Measurements from ENCODE around the gene SNAP91. TPM values are rescaled to one million over a fixed set of nuclear protein-coding genes. Genes with fewer than 3 reads are reported as not detected.

SNAP91 gene
- total RNA-seq, 4 donors from 2014 or later = 3.0 to 9.4 (median 6.4) TPM

GRCh38 chr6:83711958-83712357 lies 3.1 kb upstream of the SNAP91 start:
- H3K36me3 ChIP-seq = no peaks in the 10 kb centered on the region
- no peak overlapping the region for H3K27ac ChIP-seq
- peaks cover 0 to 7% (median 0%) of the 10 kb centered on the region in 3 donors for H3K9me3 ChIP-seq
- H3K4me3 ChIP-seq = no peak overlapping the region
- TF ChIP-seq EP300 (IDR thresholded peaks at IDR 0.05) (no peak), POLR2A (IDR thresholded peaks at IDR 0.05) (no peak), CTCF (IDR thresholded peaks at IDR 0.05) (no peak), POLR2AphosphoS5 (IDR thresholded peaks at IDR 0.05) (no peak)
- peaks cover 0 to 23% (median 13%) of the 10 kb centered on the region in 3 donors for H3K4me1 ChIP-seq
- no peak for ATAC-seq
- peaks cover 36% of the 10 kb centered on the region for H3K27me3 ChIP-seq

DNA sequence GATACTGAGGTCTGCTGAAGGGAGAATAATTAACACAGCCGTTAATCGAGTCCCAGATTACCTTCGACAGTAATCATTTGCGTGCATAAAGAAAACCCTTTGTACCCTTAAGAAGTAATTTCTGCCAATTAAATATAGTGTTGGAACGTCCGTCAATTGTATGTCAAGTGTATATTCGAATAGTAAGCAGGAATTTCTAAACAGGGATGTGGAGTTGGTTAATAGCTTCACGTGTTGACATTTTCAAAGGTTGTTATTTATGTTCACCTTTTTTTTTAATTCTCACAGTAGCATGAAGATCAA lies 798 bp upstream of the SNAP91 start:
- 25 to 43% methylated on average over 5 to 8 of the region's 8 CpGs for WGBS, 2 donors (ENCODE audit: low coverage in 1 of 2)
- peaks cover 36% of the 10 kb centered on the region for H3K27me3 ChIP-seq
- TF ChIP-seq POLR2AphosphoS5 (IDR thresholded peaks at IDR 0.05) (no peak), CTCF (IDR thresholded peaks at IDR 0.05) (no peak), POLR2A (IDR thresholded peaks at IDR 0.05) (no peak), EP300 (IDR thresholded peaks at IDR 0.05) (no peak)
- peaks cover 0 to 23% (median 13%) of the 10 kb centered on the region in 3 donors for H3K4me1 ChIP-seq
- H3K27ac ChIP-seq = no peak overlapping the region
- no peak for ATAC-seq
- peaks cover 0 to 7% (median 0%) of the 10 kb centered on the region in 3 donors for H3K9me3 ChIP-seq
- H3K4me3 ChIP-seq = peak overlapping the region in 1 of 2 donors; percentile 69
- H3K36me3 ChIP-seq = no peaks in the 10 kb centered on the region

DNA sequence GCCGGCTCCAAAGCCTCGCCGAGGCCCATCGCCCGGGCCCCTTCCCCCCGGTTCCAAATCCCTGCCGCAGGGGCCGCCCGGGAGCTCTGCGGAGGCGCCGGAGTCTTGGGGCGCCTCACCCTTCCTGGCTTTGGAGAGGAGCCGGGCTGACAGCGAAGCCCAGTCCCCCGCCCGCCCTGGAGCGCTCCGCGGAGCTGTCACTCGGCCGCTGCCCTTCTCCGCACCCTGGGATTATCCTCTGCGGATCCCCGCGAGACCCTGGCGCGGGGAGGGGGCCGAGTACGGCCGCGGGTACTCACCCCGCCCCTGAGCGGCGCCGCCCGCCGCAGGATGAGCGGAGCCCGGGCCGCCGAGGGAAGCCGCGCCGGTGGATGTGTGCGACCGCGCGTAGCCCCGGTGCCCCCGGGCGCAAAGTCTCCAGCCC lies 343 bp downstream of the SNAP91 start:
- H3K27me3 ChIP-seq = peaks cover 36% of the 10 kb centered on the region
- H3K4me3 ChIP-seq = peak overlapping the region; percentile 32 to 69
- H3K36me3 ChIP-seq = no peaks in the 10 kb centered on the region
- no CpG with 5 or more reads among the region's 52 CpGs for WGBS, 2 donors (ENCODE audit: low coverage in 1 of 2)
- peak overlapping the region in 2 of 4 donors; percentile 29 to 65 for H3K27ac ChIP-seq
- H3K4me1 ChIP-seq = peaks cover 0 to 23% (median 13%) of the 10 kb centered on the region in 3 donors
- TF ChIP-seq EP300 (IDR thresholded peaks at IDR 0.05) (no peak), CTCF (IDR thresholded peaks at IDR 0.05) (no peak), POLR2AphosphoS5 (IDR thresholded peaks at IDR 0.05) (no peak), POLR2A (IDR thresholded peaks at IDR 0.05) (no peak)
- peak; percentile 47 for ATAC-seq
- H3K9me3 ChIP-seq = peaks cover 0 to 7% (median 0%) of the 10 kb centered on the region in 3 donors

DNA sequence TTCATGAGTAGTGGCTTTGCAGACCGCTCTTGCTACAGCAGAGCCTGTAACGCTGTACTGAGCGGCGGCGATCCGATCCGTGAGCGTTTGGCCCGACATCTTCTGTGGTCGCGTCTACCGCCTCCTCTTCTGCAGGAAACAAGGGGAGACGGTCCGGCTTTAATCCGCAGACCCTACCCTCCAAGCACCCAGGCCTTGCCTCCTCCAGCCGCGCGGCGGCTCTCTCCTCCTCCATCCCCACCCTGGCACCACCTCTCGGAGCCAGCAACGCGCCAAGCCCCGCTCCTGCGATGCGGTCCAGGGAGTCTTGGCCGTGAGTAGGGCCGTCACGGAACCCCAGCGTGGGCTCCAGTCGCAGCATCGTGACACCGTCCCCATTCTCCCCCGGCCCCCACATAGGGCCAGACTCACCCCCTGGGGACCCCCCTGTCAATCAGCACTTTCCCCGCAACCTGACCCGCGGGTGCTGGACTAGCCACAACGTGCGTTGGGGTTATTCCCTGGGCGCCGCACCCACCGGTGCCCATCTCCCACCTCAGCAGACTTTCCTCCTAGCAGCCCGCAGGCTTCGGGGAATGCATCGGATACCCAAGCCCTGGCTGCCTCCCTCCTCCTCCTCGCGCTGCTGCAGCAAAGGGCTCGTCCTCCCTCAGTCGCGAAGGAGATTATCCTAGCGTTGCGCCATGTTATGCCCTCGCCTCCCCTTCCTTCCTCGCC lies 914 bp downstream of the SNAP91 start:
- H3K27me3 ChIP-seq = peaks cover 36% of the 10 kb centered on the region
- peak overlapping the region; percentile 32 to 69 for H3K4me3 ChIP-seq
- peaks cover 0 to 7% (median 0%) of the 10 kb centered on the region in 3 donors for H3K9me3 ChIP-seq
- 0 to 3% methylated on average over 1 to 8 of the region's 53 CpGs for WGBS, 2 donors (ENCODE audit: low coverage in 1 of 2)
- H3K36me3 ChIP-seq = no peaks in the 10 kb centered on the region
- TF ChIP-seq POLR2AphosphoS5 (IDR thresholded peaks at IDR 0.05) (no peak), EP300 (IDR thresholded peaks at IDR 0.05) (no peak), POLR2A (IDR thresholded peaks at IDR 0.05) (no peak)
- H3K4me1 ChIP-seq = peaks cover 0 to 23% (median 13%) of the 10 kb centered on the region in 3 donors
- peak; percentile 15 for ATAC-seq
- H3K27ac ChIP-seq = peak overlapping the region in 1 of 4 donors; percentile 65

DNA sequence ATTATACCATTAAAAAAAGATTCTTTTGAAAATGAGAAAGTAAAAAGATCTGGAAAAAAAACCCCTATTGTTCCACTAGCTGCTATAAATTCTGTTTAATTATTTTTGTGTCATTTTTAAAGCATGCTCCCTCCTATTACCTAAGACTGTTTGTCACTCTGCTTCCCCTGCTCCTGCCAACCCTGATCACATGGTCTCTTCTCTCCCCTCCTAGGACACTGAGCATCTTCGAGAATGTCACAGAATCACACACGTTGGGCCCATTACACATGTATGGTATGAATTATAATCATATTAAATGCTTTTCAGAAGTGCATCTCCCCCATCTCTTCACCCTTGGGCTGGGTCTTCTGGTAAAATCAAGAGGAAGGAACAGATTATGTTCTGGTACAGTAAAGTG lies 6.2 kb downstream of the SNAP91 start:
- peaks cover 0 to 3% (median 0%) of the 10 kb centered on the region in 3 donors for H3K4me1 ChIP-seq
- ATAC-seq = no peak
- no peak for TF ChIP-seq CTCF (IDR thresholded peaks at IDR 0.05)
- TF ChIP-seq POLR2A (IDR thresholded peaks at IDR 0.05) = no peak
- TF ChIP-seq EP300 (IDR thresholded peaks at IDR 0.05) = no peak
- no peak for TF ChIP-seq POLR2AphosphoS5 (IDR thresholded peaks at IDR 0.05)
- H3K27ac ChIP-seq = no peak overlapping the region
- no peaks in the 10 kb centered on the region for H3K36me3 ChIP-seq
- WGBS, 2 donors (ENCODE audit: low coverage in 1 of 2) = 55 to 65% methylated on average over 2 of the region's 2 CpGs
- no peak overlapping the region for H3K4me3 ChIP-seq
- no peaks in the 10 kb centered on the region for H3K9me3 ChIP-seq
- peaks cover 8% of the 10 kb centered on the region for H3K27me3 ChIP-seq
